Measurements from ENCODE around the gene YPEL2.

- TF ChIP-seq CTCF (CRISPR knock-in tag; IDR thresholded peaks at IDR 0.05) = no peak
- TF ChIP-seq UBTF (CRISPR knock-in tag; IDR thresholded peaks at IDR 0.05) = no peak
- no peak for TF ChIP-seq BRCA1 (CRISPR knock-in tag; IDR thresholded peaks at IDR 0.05)
- no peak for TF ChIP-seq IRF1 (CRISPR knock-in tag; IDR thresholded peaks at IDR 0.05; ENCODE audit: low read depth)
- no peak for TF ChIP-seq LCORL (IDR thresholded peaks at IDR 0.05)
- no peak for TF ChIP-seq LCORL (CRISPR knock-in tag; IDR thresholded peaks at IDR 0.05)
- no peak for TF ChIP-seq ZNF792 (CRISPR knock-in tag; IDR thresholded peaks at IDR 0.05)
- no peak for TF ChIP-seq EP300 (IDR thresholded peaks at IDR 0.05; ENCODE audit: low read depth in 2 of 2, low read length in 2 of 2)
- TF ChIP-seq EP300 (CRISPR knock-in tag; IDR thresholded peaks at IDR 0.05; ENCODE audit: borderline replicate concordance) = no peak
- TF ChIP-seq SALL2 (CRISPR knock-in tag; IDR thresholded peaks at IDR 0.05) = no peak
- TF ChIP-seq JUND (CRISPR knock-in tag; IDR thresholded peaks at IDR 0.05) = no peak
- TF ChIP-seq IKZF1 (IDR thresholded peaks at IDR 0.05) = no peak
- no peak for TF ChIP-seq TP53 (CRISPR knock-in tag; conservative IDR thresholded peaks at IDR 0.05)
- TF ChIP-seq PRDM4 (CRISPR knock-in tag; IDR thresholded peaks at IDR 0.05; ENCODE audit: borderline replicate concordance) = no peak
- TF ChIP-seq HDAC2 (CRISPR knock-in tag; IDR thresholded peaks at IDR 0.05) = no peak
- TF ChIP-seq TAF1 (CRISPR knock-in tag; IDR thresholded peaks at IDR 0.05) = no peak
Observed at GRCh38 chr17:59284317-59284716, 47.1 kb upstream of the YPEL2 start.
